LNCAP (cell line): ENCODE measurements around the gene ZBTB43.

Source experiments
- CTCF ChIP-seq: fragments of 450-650 bp; IDR thresholded peaks from 2 replicates; pipeline ENCODE4 v1.5.1; 2017; ENCODE audit warnings: mild to moderate bottlenecking

The ZBTB43 gene

GRCh38 chr9:126784401-126784800 lies 20.4 kb upstream of the ZBTB43 start:
- TF ChIP-seq CTCF: no peak

DNA sequence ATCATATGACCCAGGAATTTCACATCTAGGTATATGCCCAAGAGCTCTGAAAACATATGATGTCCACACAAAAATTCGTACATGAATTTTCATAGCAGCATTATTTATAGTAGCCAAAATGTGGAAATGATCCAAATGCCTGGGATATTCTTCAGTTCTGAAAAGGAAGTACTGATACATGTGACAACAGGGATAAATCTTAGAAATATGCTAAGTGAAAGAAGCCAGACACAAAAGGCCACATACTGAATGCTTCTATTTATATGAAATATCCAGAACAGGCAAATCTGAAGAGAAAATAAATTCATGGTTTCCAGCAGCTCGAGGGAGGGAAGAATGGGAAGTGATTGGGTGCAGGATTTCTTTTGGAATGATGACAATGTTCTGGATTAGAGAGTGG lies 16.8 kb upstream of the ZBTB43 start:
- no peak for TF ChIP-seq CTCF

DNA sequence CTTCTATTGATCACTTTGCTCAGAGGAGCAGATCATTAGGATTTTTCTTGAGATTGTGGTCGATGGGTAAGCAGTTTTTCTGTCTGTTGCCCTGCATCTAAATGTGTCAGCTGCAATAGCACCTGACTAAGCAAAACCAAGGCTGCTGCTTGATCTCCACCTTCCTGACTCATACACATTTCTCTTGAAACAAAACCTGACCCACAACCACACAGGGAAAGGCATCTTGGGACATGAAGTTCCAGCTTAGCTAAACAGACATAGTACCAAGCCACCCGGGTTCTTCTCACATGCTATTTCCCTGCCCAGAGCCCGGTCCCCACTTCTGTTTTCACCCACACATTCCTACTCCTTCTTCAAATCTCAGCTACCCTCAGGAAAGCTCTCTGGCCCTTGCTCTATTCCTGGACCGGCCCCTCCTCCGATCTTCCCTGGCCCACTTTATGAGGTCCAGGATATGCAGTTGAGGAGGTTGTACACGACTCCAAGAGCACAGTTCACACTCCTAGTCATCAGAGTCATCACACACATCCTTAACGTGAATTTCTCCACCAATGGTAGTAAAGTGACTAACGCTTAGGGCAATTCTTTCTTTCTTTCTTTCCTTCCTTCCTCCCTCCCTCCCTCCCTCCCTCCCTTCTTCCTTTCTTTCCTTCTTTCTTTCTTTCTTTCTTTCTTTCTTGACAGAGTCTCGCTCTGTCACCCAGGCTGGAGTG lies 16.0 kb upstream of the ZBTB43 start:
- TF ChIP-seq CTCF: no peak

DNA sequence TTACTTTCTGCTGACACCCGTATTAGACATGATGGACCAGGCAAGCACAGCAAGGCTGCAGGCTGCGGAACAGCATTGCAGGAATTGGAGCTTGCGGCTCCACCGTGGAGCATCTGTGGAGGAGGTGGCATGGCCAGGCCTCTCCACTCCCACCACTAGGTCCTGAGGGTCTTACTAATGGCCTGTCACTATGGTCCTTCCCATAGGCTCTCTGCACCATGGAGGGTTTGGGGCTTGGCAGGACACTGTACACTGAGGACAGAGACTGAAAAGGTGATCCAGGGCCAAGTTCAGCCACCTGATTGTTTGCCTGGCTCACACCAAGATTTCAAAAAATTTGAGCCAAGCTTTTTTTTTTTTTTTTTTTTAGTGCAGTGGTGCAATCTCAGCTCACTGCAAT lies 14.3 kb upstream of the ZBTB43 start:
- TF ChIP-seq CTCF: no peak

GRCh38 chr9:126791406-126792230 lies 13.2 kb upstream of the ZBTB43 start:
- no peak for TF ChIP-seq CTCF

- TF ChIP-seq CTCF: no peak
Observed at GRCh38 chr9:126793686-126794417, 11.0 kb upstream of the ZBTB43 start.

GRCh38 chr9:126794441-126794840 lies 10.4 kb upstream of the ZBTB43 start:
- no peak for TF ChIP-seq CTCF
